HG03342 (cell line): ENCODE measurements around the gene PARPBP.
"Not testable (repeated sequence)": the region's sequence is repeated elsewhere in the genome, so short reads cannot be mapped to it uniquely, and the experiment has no call there.

Experiments
- ATAC-seq: cut with Tn5 transposase; IDR thresholded peaks from one replicate; pipeline ENCODE4 v1.9.1; 2021; ENCODE audit warnings: mild to moderate bottlenecking, moderate library complexity; ENCODE audit not compliant: unreplicated experiment

PARPBP gene, protein sequence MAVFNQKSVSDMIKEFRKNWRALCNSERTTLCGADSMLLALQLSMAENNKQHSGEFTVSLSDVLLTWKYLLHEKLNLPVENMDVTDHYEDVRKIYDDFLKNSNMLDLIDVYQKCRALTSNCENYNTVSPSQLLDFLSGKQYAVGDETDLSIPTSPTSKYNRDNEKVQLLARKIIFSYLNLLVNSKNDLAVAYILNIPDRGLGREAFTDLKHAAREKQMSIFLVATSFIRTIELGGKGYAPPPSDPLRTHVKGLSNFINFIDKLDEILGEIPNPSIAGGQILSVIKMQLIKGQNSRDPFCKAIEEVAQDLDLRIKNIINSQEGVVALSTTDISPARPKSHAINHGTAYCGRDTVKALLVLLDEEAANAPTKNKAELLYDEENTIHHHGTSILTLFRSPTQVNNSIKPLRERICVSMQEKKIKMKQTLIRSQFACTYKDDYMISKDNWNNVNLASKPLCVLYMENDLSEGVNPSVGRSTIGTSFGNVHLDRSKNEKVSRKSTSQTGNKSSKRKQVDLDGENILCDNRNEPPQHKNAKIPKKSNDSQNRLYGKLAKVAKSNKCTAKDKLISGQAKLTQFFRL

DNA sequence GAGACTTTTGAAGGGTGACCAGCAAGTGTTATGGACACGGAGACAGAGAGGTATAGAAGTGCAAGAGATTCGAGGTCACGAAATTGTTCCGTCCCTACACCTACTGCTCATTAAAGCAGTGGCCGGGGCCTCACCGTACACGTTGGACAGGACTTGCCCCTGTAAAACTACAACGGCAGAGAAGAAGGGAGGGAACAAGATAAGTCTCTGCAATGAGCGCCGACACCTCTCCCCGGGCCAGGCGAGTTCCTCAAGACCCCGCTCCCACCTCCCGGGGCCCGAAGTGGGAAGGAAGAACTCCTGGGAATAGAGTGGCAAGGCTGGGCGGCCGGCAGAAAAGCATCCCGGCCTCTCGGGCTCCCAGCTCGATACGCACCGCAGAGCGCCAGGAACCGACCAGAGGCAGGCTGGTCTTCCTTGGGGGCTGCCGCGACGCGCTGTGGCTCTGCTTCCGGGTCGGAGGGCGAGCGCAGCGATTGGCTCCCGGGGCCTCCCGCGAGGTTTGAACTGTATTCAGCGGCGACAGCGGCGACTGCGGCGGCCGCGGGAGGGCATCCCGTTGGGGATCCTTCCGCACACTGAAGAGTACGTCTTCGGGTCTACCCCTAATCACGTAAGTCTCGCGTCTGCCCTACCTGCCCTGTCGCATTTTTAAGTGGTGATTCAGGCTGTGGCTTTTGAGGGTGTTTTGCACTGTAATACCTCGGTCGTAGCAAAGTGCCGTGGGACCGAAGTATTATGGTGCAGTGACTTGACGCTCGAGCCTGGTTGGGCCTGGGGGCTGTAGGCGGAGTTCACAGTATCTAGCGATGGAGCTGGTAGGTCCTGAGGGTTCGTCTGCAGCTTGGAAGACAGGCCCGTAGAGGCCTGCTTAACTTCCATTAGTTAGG is at the start of gene PARPBP, which contains the start of gene NUP37:
Gene PARPBP (plus strand): TSS at position 510 of the 890 bp plus-strand sequence. CDS start 3,706 bp downstream, outside the sequence.
Gene NUP37 (minus strand): TSS at position 441 of the 890 bp plus-strand sequence. CDS start 1,596 bp downstream, outside the sequence.
- ATAC-seq = peak; percentile 97

GRCh38 chr12:102072092-102072491 is 47.9 kb upstream of the PARPBP start:
- not testable (repeated sequence) for ATAC-seq

GRCh38 chr12:102080842-102081241 is 39.1 kb upstream of the PARPBP start:
- ATAC-seq = no peak

- ATAC-seq = not testable (repeated sequence)
Measured at GRCh38 chr12:102089228-102089835, 30.7 kb upstream of the PARPBP start.

DNA sequence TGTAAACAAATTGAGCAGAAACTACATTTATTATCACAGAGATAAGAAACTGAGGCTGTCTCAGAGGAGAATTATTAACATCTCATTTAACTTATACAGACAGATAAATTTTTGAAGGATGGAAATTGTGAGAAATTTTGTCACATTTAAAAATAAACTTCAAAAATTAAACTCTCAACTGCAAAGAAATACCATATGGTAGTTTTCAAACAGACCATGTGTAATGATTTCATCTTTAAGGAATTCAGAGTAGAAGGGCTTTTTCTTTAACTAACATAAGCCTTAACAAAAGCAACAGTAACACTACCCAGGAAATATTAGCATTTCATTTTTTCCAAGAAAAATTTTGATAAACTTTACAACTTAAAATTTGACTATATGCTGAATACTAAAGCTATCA is 26.7 kb upstream of the PARPBP start:
- ATAC-seq = no peak

DNA sequence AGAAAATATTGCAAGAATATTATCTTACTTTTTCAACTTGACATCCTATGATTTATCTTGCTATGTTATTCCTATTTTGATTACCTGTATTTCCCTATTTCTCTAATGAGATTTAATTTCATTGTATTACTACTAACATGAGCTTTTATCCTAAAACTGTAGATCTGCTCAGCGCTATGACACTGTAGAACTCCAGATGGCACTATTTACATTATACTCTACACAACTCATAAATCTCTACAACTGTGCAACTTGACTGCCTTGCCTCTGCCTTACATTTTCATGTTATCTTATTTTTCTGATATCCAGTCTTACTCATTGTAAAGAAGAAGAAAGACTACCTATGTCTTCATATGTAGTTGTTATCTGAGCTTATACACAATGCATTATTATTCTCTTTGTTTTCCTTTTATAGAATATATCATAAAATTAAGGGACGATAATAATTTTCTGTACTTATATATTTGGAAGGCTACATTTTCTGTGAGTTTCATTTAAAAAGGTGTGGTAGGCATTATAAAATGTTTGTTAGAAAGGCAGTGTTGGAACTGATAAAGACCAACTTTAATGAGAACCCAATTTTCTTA is 24.2 kb upstream of the PARPBP start:
- ATAC-seq = no peak

DNA sequence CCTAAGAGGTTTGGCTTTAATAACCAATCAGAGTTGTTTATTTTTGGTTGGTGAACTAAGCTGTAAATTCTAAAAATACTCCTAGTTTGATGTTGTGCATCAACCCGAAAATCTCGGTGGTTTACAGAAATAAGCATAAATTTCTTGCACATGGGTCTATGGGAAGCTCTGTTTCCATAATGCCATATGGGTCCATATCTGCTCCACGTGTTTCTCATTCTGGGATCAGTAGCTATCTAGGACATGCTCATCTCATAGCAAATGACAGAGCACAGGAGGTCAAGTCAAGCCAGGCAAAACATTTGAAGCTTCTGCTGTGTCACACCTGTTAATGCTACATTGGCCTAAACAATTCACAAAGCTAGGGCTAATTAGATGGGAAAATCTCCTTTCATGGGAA is 23.1 kb upstream of the PARPBP start:
- no peak for ATAC-seq

DNA sequence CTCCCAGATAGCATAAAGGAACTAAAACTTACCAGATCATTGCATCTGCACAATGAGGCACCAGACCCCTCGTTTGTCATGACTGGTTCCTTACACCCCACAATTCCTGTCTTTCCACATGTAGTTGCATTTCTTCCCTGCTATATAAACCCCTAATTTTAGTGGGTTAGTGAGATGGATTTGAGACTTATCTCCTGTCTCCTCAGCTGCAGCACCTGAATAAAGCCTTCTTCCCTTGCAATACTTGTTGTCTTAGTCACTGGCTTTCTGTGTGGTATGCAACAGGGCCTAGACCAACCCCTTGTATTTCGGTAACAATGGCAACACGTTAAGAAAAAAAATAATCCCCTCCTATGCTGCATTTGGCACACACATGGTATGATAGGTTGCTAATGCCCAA is 13.1 kb upstream of the PARPBP start:
- no peak for ATAC-seq

DNA sequence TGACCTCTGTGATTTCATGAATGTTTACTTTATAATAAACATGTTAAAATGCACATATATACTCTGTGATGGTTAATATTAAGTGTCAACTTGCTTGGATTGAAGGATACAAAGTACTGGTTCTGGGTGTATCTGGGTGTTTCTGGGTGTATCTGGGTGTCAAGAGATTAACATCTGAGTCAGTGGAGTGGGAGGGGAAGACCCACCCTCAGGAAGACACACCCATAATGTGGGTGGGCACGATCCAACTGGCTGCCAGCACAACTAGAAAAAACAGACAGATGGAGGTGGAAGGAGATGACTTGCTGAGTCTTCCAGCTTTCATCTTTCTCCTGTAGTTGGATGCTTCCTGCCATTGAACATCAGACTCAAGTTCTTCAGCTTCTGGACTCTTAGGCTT is 12.0 kb upstream of the PARPBP start:
- ATAC-seq = no peak

- no peak for ATAC-seq
Measured at GRCh38 chr12:102110782-102111181, 9.2 kb upstream of the PARPBP start.

GRCh38 chr12:102114212-102114611 is 5.8 kb upstream of the PARPBP start:
- no peak for ATAC-seq

DNA sequence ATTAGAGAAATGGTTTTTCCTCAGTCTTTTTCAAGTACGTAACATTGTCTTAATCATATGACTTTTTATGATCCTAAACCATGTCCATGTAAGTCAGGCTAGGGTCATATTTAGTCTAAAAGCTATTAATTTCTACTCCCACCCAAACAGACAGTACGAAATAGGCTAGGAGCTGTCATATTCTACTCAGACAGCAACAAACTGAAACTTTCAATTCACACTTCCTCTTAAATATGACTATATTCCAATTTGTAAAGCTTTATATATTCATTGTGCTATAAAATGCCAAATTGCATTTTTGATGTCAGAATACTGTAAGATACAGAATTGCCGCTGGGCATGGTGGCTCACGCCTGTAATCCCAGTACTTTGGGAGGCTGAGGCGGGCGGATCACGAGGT is 3.6 kb upstream of the PARPBP start:
- no peak for ATAC-seq

- ATAC-seq = no peak
Measured at GRCh38 chr12:102118874-102119273, 1.1 kb upstream of the PARPBP start.

DNA sequence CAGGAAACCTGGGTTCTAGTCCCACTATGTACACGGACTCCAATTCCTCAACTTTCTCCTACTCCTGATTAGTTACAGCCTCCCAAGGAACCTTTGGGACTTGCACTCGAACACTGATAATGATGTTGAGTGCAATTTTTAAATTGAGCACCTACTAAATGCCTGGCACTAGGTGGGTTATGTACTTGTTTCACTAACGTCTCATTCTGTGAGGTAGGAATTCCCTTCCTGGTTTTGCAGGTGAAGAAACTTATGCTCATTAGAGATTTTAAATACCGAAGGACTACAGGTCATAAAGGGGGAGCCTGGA is 536 bp downstream of the PARPBP start:
- no peak for ATAC-seq

- ATAC-seq = no peak
Measured at GRCh38 chr12:102120886-102121285, 903 bp downstream of the PARPBP start.

- not testable (repeated sequence) for ATAC-seq
Measured at GRCh38 chr12:102121328-102121727, 1.3 kb downstream of the PARPBP start.

DNA sequence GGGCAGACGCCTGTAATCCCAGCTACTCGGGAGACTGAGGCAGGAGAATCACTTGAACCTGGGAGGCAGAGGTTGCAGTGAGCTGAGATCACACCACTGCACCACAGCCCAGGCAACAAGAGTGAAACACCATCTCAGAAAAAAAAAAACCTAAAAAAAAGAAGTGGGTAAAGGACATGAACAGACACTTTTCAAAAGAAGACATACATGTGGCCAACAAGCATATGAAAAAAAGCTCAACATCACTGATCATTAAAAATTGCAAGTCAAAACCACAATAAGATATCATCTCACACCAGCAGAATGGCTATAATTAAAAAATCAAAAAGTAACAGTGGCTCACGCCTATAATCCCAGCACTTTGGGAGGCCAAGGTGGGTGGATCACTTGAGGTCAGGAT is 10.7 kb downstream of the PARPBP start:
- not testable (repeated sequence) for ATAC-seq

GRCh38 chr12:102131442-102131841 is 11.5 kb downstream of the PARPBP start:
- ATAC-seq = not testable (repeated sequence)

- not testable (repeated sequence) for ATAC-seq
Measured at GRCh38 chr12:102137619-102138018, 17.6 kb downstream of the PARPBP start.

- ATAC-seq = not testable (repeated sequence)
Measured at GRCh38 chr12:102142866-102143373, 22.9 kb downstream of the PARPBP start.
